Measurements from ENCODE around the gene CEP89.
"Not testable (repeated sequence)": the region's sequence is repeated elsewhere in the genome, so short reads cannot be mapped to it uniquely, and the experiment has no call there.

Gene CEP89

GRCh38 chr19:32858155-32858554 is 113.6 kb downstream of the CEP89 start:
- H3K4me3 ChIP-seq (ENCODE audit: low read depth, low read length), result no peak overlapping the region
- no peak for TF ChIP-seq CTCF (IDR thresholded peaks at IDR 0.05; ENCODE audit: borderline replicate concordance, insufficient read depth, low read depth, low read length)

GRCh38 chr19:32857584-32857983 is 114.2 kb downstream of the CEP89 start:
- H3K4me3 ChIP-seq (ENCODE audit: low read depth, low read length), result no peak overlapping the region
- TF ChIP-seq CTCF (IDR thresholded peaks at IDR 0.05; ENCODE audit: borderline replicate concordance, insufficient read depth, low read depth, low read length), result no peak

- not testable (repeated sequence) for H3K4me3 ChIP-seq (ENCODE audit: low read depth, low read length)
Observed at GRCh38 chr19:32856818-32857217, 114.9 kb downstream of the CEP89 start.

DNA sequence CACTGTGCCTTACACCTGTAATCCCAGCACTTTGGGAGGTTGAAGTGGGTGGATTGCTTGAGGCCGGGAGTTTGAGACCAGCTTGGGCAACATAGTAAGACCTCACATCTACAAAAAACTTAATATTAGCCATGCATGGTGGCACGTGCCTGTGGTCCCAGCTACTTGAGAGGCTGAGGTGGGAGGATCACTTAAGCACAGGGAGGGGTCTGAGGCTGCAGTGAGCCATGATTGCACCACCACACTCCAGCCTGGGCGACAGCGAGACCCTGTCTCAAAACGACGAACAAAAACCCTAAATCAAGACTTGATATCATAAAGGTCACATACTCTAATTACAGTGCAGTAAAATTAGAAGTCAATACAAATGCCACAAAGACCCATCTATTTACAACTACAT is 119.5 kb downstream of the CEP89 start:
- TF ChIP-seq CTCF (IDR thresholded peaks at IDR 0.05; ENCODE audit: borderline replicate concordance, insufficient read depth, low read depth, low read length), result no peak
- H3K4me3 ChIP-seq (ENCODE audit: low read depth, low read length), result no peak overlapping the region

DNA sequence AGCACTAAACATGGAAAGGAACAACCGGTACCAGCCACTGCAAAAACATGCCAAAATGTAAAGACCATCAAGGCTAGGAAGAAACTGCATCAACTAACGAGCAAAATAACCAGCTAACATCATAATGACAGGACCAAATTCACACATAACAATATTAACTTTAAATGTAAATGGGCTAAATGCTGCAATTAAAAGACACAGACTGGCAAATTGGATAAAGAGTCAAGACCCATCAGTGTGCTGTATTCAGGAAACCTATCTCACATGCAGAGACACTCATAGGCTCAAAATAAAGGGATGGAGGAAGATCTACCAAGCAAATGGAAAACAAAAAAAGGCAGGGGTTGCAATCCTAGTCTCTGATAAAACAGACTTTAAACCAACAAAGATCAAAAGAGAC is 123.7 kb downstream of the CEP89 start:
- H3K4me3 ChIP-seq (ENCODE audit: low read depth, low read length), result not testable (repeated sequence)

- no peak for TF ChIP-seq CTCF (IDR thresholded peaks at IDR 0.05; ENCODE audit: borderline replicate concordance, insufficient read depth, low read depth, low read length)
Observed at GRCh38 chr19:32843716-32844245, 128.0 kb downstream of the CEP89 start.

GRCh38 chr19:32842061-32842460 is 129.7 kb downstream of the CEP89 start:
- no peak overlapping the region for H3K4me3 ChIP-seq (ENCODE audit: low read depth, low read length)
- no peak for TF ChIP-seq CTCF (IDR thresholded peaks at IDR 0.05; ENCODE audit: borderline replicate concordance, insufficient read depth, low read depth, low read length)

More at GRCh38 chr19:32843716-32844245, 128.0 kb downstream of the CEP89 start:
- H3K4me3 ChIP-seq (ENCODE audit: low read depth, low read length), result no peak overlapping the region

DNA sequence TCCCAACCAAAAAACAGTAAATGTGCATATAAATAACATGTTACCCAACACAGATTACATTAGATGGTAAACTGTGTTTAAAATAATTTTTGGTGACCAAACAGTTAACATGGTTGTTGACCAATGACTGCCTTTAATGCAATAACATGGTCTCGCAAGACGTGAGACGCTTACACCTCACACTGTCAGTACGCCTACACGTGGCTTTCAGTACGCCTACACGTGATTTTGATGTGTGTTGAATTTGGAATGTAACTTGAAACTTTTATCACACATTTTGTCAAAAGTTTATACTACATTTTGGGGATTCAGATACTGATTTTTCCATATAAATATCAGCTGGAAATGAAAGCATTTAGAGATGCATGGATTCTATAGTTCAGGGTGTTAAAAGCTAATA is 134.2 kb downstream of the CEP89 start:
- TF ChIP-seq CTCF (IDR thresholded peaks at IDR 0.05; ENCODE audit: borderline replicate concordance, insufficient read depth, low read depth, low read length), result no peak

DNA sequence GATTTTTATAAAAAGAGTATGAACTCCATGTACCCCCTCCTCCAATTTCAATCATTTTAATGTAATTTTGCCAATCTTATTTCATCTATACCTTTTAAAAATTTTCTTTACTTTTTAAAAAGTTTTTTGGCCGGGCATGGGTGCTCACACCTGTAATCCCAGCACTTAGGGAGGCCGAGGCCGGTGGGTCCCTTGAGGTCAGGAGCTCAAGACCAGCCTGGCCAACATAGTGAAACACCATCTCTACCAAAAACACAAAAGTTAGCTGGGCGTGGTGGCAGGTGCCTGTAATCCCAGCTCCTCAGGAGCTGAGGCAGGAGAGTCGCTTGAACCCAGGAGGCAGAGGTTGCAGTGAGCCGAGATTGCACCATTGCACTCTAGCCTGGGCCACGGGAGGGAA is 138.4 kb downstream of the CEP89 start:
- not testable (repeated sequence) for H3K4me3 ChIP-seq (ENCODE audit: low read depth, low read length)

More for the DNA sequence above, 134.2 kb downstream of the CEP89 start:
- no peak overlapping the region for H3K4me3 ChIP-seq (ENCODE audit: low read depth, low read length)

- not testable (repeated sequence) for H3K4me3 ChIP-seq (ENCODE audit: low read depth, low read length)
Observed at GRCh38 chr19:32832825-32833224, 138.9 kb downstream of the CEP89 start.

DNA sequence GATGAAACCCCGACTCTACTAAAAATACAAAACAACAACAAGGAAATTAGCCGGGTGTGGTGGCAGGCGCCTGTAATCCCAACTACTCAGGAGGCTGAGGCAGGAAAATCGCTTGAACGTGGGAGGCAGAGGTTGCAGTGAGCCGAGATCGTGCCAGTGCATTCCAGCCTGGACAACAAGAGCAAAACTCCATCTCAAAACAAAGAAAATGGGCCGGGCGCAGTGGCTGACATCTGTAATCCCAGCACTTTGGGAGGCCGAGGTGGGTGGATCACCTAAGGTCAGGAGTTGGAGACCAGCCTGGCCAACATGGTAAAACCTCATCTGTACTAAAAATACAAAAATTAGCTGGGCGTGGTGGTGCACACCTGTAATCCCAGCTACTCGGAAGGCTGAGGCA is 139.7 kb downstream of the CEP89 start:
- H3K4me3 ChIP-seq (ENCODE audit: low read depth, low read length), result not testable (repeated sequence)
